ENCODE results near the gene FAM13A.
"Not testable (repeated sequence)": the region's sequence is repeated elsewhere in the genome, so short reads cannot be mapped to it uniquely, and the experiment has no call there.

FAM13A gene

GRCh38 chr4:89042055-89042454 is 14.9 kb downstream of the FAM13A start:
- no peak for DNase-seq (ENCODE audit: low read depth, low spot score)

GRCh38 chr4:89039730-89040338 is 17.2 kb downstream of the FAM13A start:
- DNase-seq (ENCODE audit: low read depth, low spot score) = no peak

GRCh38 chr4:89036535-89036934 is 20.4 kb downstream of the FAM13A start:
- no peak for DNase-seq (ENCODE audit: low read depth, low spot score)

DNA sequence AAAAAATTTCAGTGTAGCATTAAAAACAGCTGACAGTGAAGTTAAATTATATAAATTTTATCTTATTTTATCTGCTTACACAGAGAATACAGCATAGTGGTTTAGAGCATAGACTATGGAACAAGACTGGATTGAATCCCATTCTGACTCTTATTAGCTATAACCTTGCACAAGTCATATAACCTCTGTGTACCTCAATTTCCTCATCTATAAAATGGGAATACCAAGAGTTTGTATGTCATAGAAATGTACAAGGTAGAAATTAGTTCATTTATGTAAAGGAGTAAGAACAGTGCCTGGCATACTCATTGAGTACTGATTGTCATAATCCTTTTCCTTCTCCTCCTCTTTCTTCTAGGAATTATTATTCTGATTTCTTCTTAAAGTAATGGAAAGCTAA is 25.7 kb downstream of the FAM13A start:
- no peak for DNase-seq (ENCODE audit: low read depth, low spot score)

- DNase-seq (ENCODE audit: low read depth, low spot score) = no peak
Observed at GRCh38 chr4:89029591-89029990, 27.4 kb downstream of the FAM13A start.

DNA sequence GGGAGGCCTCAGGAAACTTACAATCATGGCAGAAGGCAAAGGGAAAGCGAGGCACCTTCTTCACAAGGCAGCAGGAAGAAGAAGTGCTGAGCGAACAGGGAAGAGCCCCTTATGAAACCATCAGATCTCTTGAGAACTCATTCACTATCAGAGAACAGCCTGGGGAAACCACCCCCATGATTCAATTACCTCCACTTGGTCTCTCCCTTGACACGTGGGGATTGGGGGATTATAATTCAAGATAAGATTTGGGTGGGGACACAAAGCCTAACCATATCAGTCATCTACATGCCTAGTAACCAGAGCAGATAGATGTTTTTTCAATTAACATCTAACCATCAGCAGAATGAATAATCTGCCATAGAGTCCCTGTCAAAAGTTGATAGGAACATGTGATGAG is 30.4 kb downstream of the FAM13A start:
- DNase-seq (ENCODE audit: low read depth, low spot score) = no peak

GRCh38 chr4:89024051-89024675 is 32.8 kb downstream of the FAM13A start:
- DNase-seq (ENCODE audit: low read depth, low spot score) = peak; percentile 9

DNA sequence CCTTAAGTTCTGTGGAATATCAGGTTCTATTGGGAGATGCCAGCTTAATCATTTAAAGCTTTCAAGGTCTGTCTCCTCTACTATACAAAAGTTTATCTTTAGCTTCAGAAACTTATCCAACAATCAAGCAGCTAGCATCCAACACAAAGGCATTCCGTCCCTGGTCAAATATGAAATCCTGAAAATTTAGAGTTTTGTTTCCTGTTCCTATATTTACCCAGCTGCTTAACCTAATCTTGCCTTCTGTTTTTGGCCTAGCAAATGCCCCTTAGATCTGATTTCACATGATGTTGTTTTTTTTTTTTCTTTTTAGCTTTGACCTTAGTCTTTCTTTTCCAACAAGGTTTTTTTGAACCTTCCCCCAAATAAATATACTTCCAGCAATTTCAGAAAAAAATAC is 33.8 kb downstream of the FAM13A start:
- no peak for DNase-seq (ENCODE audit: low read depth, low spot score)

DNA sequence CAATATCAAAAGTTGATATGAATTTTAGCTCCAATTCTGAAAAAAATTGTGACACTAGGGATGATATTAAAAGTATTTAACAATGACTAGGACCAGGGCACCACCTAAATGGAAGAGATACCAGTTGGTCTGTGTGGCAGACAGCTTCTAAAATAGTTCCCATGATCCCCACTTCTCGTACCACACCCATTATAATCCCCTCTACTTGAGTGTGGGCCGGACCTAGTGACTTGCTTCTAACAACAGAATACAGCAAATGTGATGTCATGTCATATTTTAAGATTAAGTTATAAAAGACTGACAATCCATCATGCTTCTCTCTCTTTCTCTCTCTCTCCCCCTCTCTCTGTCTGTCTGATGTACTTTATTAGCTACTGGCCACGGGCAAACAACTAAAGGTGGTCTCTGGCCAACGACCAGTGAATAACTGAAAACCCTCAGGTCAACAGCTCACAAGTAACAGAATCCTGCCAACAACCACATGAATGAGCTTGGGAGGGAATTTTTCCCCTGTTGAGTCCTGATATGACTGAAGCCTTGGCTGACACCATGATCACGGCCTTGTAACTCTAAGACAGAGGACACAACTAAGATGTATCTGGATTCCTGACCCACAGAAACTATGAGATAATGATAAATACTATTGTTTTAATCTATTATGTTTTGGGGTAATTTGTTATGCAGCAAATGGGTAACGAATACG is 34.4 kb downstream of the FAM13A start:
- DNase-seq (ENCODE audit: low read depth, low spot score) = no peak

GRCh38 chr4:89021684-89022083 is 35.3 kb downstream of the FAM13A start:
- no peak for DNase-seq (ENCODE audit: low read depth, low spot score)

DNA sequence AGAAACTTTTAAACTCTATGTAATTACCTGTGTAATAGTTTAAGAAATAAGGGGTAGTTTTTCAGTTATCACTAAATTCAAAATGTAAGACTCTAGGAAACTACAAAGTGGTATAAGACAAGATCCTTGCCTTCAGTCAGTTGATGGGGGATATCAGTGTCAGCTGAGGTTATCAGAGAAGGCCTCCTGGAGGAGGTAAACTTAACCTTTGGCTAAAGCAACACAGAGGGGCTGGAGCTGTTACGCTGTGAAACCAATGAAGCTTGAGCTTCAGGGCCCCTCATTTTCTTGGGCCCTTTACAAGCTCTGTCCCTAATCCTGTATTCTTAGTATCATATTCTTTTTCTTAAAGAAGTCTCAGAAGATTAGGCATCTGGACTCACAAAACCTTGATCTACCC is 35.9 kb downstream of the FAM13A start:
- no peak for DNase-seq (ENCODE audit: low read depth, low spot score)

- not testable (repeated sequence) for DNase-seq (ENCODE audit: low read depth, low spot score)
Observed at GRCh38 chr4:89014897-89015296, 42.1 kb downstream of the FAM13A start.

DNA sequence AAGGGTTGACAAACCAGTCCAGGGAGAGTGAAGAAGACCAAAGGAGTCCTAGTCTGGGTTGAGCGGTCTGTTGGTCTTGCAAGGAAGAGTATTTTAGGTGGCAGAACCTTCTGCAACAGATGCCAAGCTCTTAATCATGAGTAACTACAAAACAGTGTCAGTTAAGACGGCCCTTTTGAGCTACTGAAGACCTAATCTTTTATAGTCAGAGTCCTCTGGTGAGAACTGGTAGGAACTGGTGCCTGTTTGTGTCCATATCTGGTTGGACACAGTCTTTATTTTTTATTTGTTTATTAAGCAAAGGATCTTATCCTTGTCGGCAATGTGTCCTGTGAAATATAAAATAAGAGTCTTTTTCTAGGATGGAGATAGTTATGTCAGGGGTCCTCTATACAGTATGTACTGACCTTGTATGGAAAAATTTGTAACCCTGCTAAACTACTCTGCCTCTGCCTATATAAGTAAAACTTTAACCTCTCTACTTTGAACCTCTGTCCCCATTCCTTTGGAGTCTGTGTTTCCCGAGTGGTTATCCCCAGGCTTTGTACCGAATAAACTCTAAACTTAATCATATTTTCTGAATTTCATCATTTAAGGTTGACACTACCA is 47.1 kb downstream of the FAM13A start:
- DNase-seq (ENCODE audit: low read depth, low spot score) = no peak

- DNase-seq (ENCODE audit: low read depth, low spot score) = no peak
Observed at GRCh38 chr4:89009115-89009514, 47.9 kb downstream of the FAM13A start.

DNA sequence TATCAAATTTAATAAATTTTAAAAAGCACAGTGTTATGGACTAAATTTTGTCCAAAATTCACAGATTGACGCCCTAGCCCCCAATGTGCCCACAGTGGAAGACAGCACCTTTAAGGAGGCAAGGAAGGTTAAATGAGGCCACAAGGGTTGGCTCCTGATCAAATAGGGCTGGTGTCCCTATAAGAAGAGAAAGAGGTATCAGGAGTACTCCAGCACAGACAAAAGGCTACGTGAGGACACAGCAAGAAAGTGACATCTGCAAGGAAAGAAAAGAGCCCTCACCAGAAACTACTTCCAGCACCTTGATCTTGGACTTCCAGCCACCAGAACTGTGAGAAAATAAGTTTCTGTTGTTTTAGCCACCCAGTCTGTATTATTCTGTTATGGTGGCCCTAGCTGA is 48.8 kb downstream of the FAM13A start:
- DNase-seq (ENCODE audit: low read depth, low spot score) = no peak

- DNase-seq (ENCODE audit: low read depth, low spot score) = no peak
Observed at GRCh38 chr4:89007338-89007939, 49.5 kb downstream of the FAM13A start.

DNA sequence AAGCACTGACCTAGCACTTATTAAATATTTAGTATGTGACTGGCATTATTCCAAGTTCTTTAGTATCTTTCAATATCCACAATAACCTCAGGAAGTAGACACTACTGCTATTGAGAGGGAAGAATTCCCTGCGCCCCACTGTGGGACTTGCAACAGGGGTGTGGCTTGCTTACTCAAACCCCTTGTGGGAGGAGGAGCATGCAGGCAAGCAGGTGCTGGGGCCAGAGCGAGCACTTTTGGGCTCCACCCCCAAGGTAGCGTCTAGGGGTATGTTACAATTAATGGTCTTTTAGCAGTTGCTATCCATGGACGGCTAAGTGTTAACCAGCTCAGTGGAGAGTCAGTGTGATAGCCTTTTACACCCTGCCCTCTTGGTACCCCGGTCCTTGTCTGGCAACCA is 50.7 kb downstream of the FAM13A start:
- no peak for DNase-seq (ENCODE audit: low read depth, low spot score)

DNA sequence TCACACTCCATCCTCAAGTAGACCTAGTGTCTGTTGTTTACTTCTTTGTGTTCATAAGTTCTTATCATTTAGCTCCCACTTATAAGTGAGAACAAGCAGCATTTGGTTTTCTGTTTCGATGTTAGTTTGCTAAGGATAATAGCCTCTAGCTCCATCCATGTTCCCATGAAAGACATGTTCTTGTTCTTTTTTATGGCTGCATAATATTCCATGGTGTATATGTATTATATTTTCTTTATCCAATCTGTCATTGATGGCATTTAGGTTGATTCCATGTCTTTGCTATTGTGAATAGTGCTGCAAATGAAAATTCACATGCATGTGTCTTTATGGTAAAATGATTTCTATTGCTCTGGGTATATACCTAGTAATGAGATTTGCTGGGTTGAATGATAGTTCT is 51.9 kb downstream of the FAM13A start:
- DNase-seq (ENCODE audit: low read depth, low spot score) = not testable (repeated sequence)

DNA sequence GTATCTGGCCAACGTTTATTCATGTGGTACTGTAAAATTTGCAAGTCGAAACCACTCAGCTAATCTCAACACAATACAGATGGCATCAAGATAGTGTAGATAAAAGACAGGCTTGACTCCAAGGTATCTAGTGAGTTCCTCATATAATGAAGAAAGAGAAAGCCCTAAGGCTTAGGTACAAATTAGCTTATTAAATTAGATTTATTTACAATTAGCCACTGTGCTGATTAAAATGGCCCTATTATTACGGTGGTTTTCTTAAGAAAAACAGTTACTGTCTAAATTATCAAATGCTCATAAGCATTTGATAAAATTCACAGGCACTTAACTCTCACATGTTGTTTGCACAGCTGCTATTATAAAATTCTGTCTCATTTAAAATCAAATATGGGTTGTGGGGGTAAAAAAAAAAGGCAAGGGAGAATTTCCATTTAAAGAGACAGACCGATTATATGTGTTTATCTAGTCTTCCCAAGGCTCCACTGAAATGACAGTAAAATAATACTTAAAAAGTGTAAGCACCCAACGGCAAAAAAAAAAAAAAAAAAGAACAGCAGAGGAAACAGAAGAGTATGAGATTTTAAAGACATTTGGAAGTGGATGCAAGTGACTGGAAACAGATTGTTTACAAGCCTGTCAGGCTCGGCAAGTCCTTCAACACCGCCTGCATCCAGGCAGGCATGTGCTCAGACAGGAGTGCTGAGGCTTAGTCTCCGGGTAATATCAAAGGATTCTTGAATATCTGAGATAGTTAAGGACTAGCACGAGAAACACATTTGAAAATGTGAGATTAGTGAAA is 55.1 kb downstream of the FAM13A start:
- DNase-seq (ENCODE audit: low read depth, low spot score) = no peak

DNA sequence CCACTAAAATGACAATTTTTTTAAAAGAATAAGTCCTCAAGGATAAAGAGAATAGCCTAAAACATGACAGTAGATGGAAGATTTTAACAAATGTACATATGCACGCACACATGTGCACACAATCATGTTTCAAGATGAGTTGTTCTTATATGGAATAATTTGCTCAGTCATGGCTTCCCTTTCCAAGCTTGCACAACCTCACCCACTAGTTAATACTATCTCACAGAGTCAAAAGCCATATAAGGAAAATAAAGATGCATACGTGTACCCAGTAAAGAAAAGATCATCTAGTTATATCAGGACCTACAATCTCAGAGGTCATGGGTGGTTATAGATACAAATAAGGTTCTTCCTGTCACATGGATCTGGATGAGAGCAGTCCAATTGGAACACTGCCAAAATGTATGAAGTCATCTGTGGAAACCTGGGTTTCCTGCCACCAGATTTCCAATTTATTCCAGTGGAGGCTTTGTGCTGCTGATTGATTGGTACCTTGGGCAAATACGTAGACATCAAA is 56.1 kb downstream of the FAM13A start:
- DNase-seq (ENCODE audit: low read depth, low spot score) = no peak

DNA sequence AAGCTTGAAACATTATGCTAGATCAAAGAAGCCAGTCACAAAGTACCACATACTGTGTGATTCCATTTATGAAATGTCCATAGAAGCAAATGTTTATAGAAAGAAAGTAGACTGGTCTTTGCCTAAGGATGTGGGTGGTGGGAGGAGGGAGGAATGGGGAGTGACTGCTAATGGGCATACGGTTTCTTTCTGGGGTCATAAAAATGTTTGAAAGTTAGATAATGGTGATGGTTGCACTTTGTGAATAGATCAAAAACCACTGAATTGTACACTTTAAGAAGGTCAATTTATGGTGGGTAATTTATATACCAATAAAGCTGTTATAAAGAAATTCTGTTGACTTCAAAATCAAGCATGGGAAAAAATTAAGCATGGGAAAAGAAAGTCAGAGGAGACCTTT is 56.6 kb downstream of the FAM13A start:
- DNase-seq (ENCODE audit: low read depth, low spot score) = no peak

All from iPS DF 19.7 (cell line).